ENCODE results near the gene SCIN. TPM values are rescaled to one million over a fixed set of nuclear protein-coding genes. Genes with fewer than 3 reads are reported as not detected.
"Not testable (repeated sequence)": the region's sequence is repeated elsewhere in the genome, so short reads cannot be mapped to it uniquely, and the experiment has no call there.

SCIN gene
- total RNA-seq, 1 experiment from 2014 or later, result not detected

- peak; percentile 86 for DNase-seq (ENCODE audit: low spot score)
These were observed 77.1 kb downstream of the SCIN start for GRCh38 chr7:12647364-12648219.

- no peak for DNase-seq (ENCODE audit: low spot score)
These were observed 78.3 kb downstream of the SCIN start for GRCh38 chr7:12648704-12649261.

- no peak for DNase-seq (ENCODE audit: low spot score)
These were observed 78.8 kb downstream of the SCIN start for GRCh38 chr7:12649348-12649747.

- no peak for DNase-seq (ENCODE audit: low spot score)
These were observed 79.6 kb downstream of the SCIN start for GRCh38 chr7:12650080-12650479.

GRCh38 chr7:12653110-12653509 is 82.6 kb downstream of the SCIN start:
- no peak for DNase-seq (ENCODE audit: low spot score)

- peak; percentile 42 for DNase-seq (ENCODE audit: low spot score)
These were observed 83.0 kb downstream of the SCIN start for GRCh38 chr7:12653518-12653917.

GRCh38 chr7:12655161-12655560 is 84.6 kb downstream of the SCIN start:
- DNase-seq (ENCODE audit: low spot score), result no peak

- DNase-seq (ENCODE audit: low spot score), result peak; percentile 99
These were observed 89.9 kb downstream of the SCIN start for GRCh38 chr7:12660423-12660822.

- DNase-seq (ENCODE audit: low spot score), result not testable (repeated sequence)
These were observed 90.5 kb downstream of the SCIN start for GRCh38 chr7:12660986-12661385.

GRCh38 chr7:12661581-12661980 is 91.1 kb downstream of the SCIN start:
- no peak for DNase-seq (ENCODE audit: low spot score)

- DNase-seq (ENCODE audit: low spot score), result no peak
These were observed 99.6 kb downstream of the SCIN start for GRCh38 chr7:12670000-12670729.

- DNase-seq (ENCODE audit: low spot score), result no peak
These were observed 100.4 kb downstream of the SCIN start for GRCh38 chr7:12670743-12671520.

- DNase-seq (ENCODE audit: low spot score), result not testable (repeated sequence)
These were observed 102.9 kb downstream of the SCIN start for GRCh38 chr7:12673436-12673835.

GRCh38 chr7:12674053-12674452 is 103.5 kb downstream of the SCIN start:
- no peak for DNase-seq (ENCODE audit: low spot score)

GRCh38 chr7:12674861-12675260 is 104.3 kb downstream of the SCIN start:
- peak; percentile 49 for DNase-seq (ENCODE audit: low spot score)

GRCh38 chr7:12683678-12684585 is 113.4 kb downstream of the SCIN start:
- DNase-seq (ENCODE audit: low spot score), result no peak

GRCh38 chr7:12684733-12685132 is 114.2 kb downstream of the SCIN start:
- DNase-seq (ENCODE audit: low spot score), result no peak

GRCh38 chr7:12685550-12685949 is 115.0 kb downstream of the SCIN start:
- DNase-seq (ENCODE audit: low spot score), result peak; percentile 70

- peak; percentile 95 for DNase-seq (ENCODE audit: low spot score)
These were observed 115.8 kb downstream of the SCIN start for GRCh38 chr7:12686234-12686890.

Data from A172 (cell line).